ENCODE results near the gene ZMYND12. TPM values are rescaled to one million over a fixed set of nuclear protein-coding genes. Genes with fewer than 3 reads are reported as not detected.

Gene ZMYND12
- total RNA-seq, 8 experiments from 2014 or later, result 0.71 to 3.5 (median 1.5) TPM; not detected in 1

DNA sequence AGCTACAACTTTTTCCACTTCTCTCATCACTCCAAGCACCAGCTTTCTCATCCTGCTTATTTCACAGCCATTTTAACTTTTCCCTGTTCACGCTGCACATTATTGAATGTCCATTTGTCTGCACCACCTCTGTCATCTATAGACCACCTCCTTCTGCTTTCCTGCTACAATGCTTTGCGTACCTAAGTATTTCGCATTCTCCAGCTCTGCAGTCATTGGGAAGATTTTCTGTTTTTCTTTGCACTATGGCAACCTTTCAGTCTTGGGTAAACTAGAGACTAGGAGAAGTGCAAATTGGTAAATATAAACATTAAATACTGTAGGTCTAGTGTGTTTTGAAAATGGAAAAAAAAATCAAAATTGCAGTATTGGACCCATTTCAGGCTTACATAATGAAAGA is 8.1 kb upstream of the ZMYND12 start:
- ATAC-seq (replicated peaks in 6 of 8), result peak in 1 of 8 experiments; percentile 14
- Histone ChIP-seq H3K27ac (peak overlapping the region in 1 of 2 donors; percentile 50), H3K4me1 (replicated peaks in 1 of 2) (peaks cover 12 to 16% of the 10 kb centered on the region in 2 donors), H3K4me3 (peak overlapping the region; percentile 53 to 72 (median 63))
- WGBS, 10 experiments, result 33 to 83% (median 71%) methylated on average over 1 to 3 of the region's 3 CpGs; no CpG with 5 or more reads in 1 of the 10 experiments
- in situ Hi-C loops (cut with MboI; ENCODE audit: low pct_unique_long_range_greater_than_20kb in 2 of 9, low sequenced_read_pairs in 9 of 9, unreplicated experiment in 9 of 9), result no loop called here

GRCh38 chr1:42462828-42463763 is 7.3 kb upstream of the ZMYND12 start, which contains the start of gene CCDC30:
CCDC30 (plus strand) TSS chr1:42463286; CDS start chr1:42480552, 17,266 bp downstream.
- WGBS, 10 experiments, result 0 to 20% (median 3%) methylated on average over 2 to 48 of the region's 59 CpGs; no CpG with 5 or more reads in 1 of the 10 experiments
- in situ Hi-C loops (cut with MboI; ENCODE audit: low pct_unique_long_range_greater_than_20kb in 2 of 9, low sequenced_read_pairs in 9 of 9, unreplicated experiment in 9 of 9), result no loop called here
- Histone ChIP-seq H3K27ac (peak within 1 kb of the TSS; percentile 0 to 50), H3K4me1 (replicated peaks in 1 of 2) (peaks cover 12 to 16% of the 10 kb centered on the region in 2 donors), H3K4me3 (peak within 1 kb of the TSS; percentile 53 to 72 (median 63))
- ATAC-seq (replicated peaks in 6 of 8), result peak; percentile 98 to 100 (median 99)

DNA sequence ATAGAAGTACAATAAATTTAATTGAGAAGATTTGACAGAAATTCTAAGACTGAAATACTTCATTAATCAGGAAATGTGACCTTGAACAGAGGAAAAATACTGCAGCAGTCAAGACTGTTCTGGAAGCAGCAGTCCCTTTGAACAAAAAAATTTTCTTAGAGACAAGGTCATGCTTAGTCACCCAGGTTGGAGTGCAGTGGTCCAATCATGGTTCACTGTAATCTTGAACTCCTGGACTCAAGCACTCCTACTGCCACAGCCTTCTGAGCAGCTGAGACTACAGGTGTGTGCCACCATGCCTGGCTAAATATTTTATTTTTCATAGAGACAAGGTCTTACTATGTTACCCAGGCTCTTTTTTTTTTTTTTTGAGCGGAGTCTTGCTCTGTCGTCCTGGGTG is 5.4 kb upstream of the ZMYND12 start:
- Histone ChIP-seq H3K27ac (no peak overlapping the region), H3K4me1 (replicated peaks in 1 of 2) (peaks cover 17 to 23% of the 10 kb centered on the region in 2 donors), H3K4me3 (no peak overlapping the region)
- 83 to 100% (median 100%) methylated on average over 1 to 2 of the region's 2 CpGs; no CpG with 5 or more reads in 5 of the 10 experiments for WGBS, 10 experiments
- in situ Hi-C loops (cut with MboI; ENCODE audit: low pct_unique_long_range_greater_than_20kb in 2 of 9, low sequenced_read_pairs in 9 of 9, unreplicated experiment in 9 of 9), result no loop called here
- no peak for ATAC-seq (replicated peaks in 6 of 8)

GRCh38 chr1:42456754-42457089 is 900 bp upstream of the ZMYND12 start:
- in situ Hi-C loops (cut with MboI; ENCODE audit: low pct_unique_long_range_greater_than_20kb in 2 of 9, low sequenced_read_pairs in 9 of 9, unreplicated experiment in 9 of 9), result no loop called here
- H3K4me1 ChIP-seq (replicated peaks in 1 of 2), result peaks cover 10 to 13% of the 10 kb centered on the region in 2 donors
- peak overlapping the region; percentile 76 to 87 for H3K27ac ChIP-seq
- peak overlapping the region; percentile 54 to 82 (median 60) for H3K4me3 ChIP-seq
- ATAC-seq (replicated peaks in 6 of 8), result peak; percentile 55 to 81 (median 62)
- WGBS, 10 experiments, result 0 to 13% (median 0%) methylated on average over 2 to 10 of the region's 23 CpGs; no CpG with 5 or more reads in 4 of the 10 experiments

DNA sequence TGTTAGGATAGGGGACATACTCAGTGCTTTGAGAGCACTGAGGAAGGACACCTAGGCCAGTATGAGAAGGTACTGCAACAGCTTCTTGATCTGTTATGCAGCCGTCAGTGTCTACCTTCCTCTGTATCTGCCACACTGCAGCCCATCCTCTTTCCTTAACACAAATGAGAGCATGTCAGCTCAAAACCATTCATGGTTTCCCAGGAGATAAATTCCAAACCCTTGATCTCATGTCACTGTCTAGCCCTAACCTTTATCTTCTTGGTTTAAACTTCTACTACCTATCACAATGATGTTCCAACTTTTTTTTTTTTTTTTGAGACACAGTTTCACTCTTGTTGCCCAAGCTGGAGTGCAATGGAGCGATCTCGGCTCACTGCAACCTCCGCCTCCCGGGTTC is 1.4 kb downstream of the ZMYND12 start:
- H3K4me3 ChIP-seq, result no peak overlapping the region
- no peak for ATAC-seq (replicated peaks in 6 of 8)
- 83 to 100% (median 97%) methylated on average over 2 to 5 of the region's 5 CpGs; no CpG with 5 or more reads in 1 of the 10 experiments for WGBS, 10 experiments
- in situ Hi-C loops (cut with MboI; ENCODE audit: low pct_unique_long_range_greater_than_20kb in 2 of 9, low sequenced_read_pairs in 9 of 9, unreplicated experiment in 9 of 9), result no loop called here
- H3K27ac ChIP-seq, result no peak overlapping the region
- peaks cover 10 to 13% of the 10 kb centered on the region in 2 donors for H3K4me1 ChIP-seq (replicated peaks in 1 of 2)

GRCh38 chr1:42453386-42453785 is 2.4 kb downstream of the ZMYND12 start:
- in situ Hi-C loops (cut with MboI; ENCODE audit: low pct_unique_long_range_greater_than_20kb in 2 of 9, low sequenced_read_pairs in 9 of 9, unreplicated experiment in 9 of 9), result no loop called here
- 76 to 100% (median 87%) methylated on average over 1 to 4 of the region's 4 CpGs; no CpG with 5 or more reads in 1 of the 10 experiments for WGBS, 10 experiments
- Histone ChIP-seq H3K27ac (no peak overlapping the region), H3K4me1 (replicated peaks in 1 of 2) (peaks cover 10 to 13% of the 10 kb centered on the region in 2 donors), H3K4me3 (no peak overlapping the region)
- ATAC-seq (replicated peaks in 6 of 8), result no peak

DNA sequence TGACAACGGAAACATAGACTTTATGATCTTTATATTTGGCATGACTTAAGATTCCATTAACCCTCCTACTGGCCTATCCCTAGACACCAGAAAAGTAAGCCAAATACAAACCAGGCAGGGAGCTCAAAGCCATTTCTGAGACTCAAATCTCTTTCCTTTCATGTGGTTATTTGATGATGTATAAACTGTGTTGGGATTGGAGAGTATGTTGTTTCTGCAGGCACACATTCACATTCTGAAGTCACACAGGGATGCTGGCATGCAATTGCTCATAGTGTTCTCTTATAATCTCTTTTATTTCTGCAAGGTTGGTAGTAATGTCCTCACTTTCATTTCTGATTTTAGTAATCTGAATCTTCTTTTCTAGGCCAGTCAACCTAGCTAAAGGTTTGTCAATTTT is 5.8 kb downstream of the ZMYND12 start:
- in situ Hi-C loops (cut with MboI; ENCODE audit: low pct_unique_long_range_greater_than_20kb in 2 of 9, low sequenced_read_pairs in 9 of 9, unreplicated experiment in 9 of 9), result no loop called here
- no peak for ATAC-seq (replicated peaks in 6 of 8)
- Histone ChIP-seq H3K4me1 (replicated peaks in 1 of 2) (no peaks in the 10 kb centered on the region), H3K27ac (no peak overlapping the region), H3K4me3 (no peak overlapping the region)
- 0 to 83% (median 67%) methylated on average over 1 of the region's 1 CpG; no CpG with 5 or more reads in 7 of the 10 experiments for WGBS, 10 experiments

GRCh38 chr1:42449256-42449655 is 6.6 kb downstream of the ZMYND12 start:
- Histone ChIP-seq H3K4me1 (replicated peaks in 1 of 2) (no peaks in the 10 kb centered on the region), H3K27ac (no peak overlapping the region), H3K4me3 (no peak overlapping the region)
- no peak for ATAC-seq (replicated peaks in 6 of 8)
- in situ Hi-C loops (cut with MboI; ENCODE audit: low pct_unique_long_range_greater_than_20kb in 2 of 9, low sequenced_read_pairs in 9 of 9, unreplicated experiment in 9 of 9), result loop anchor here in 1 of 9 experiments (25.0 kb wide), 1 partner anchor 112 kb away; the partner anchor contains the start of gene FOXJ3

- Histone ChIP-seq H3K27ac (no peak overlapping the region), H3K4me1 (replicated peaks in 1 of 2) (no peaks in the 10 kb centered on the region), H3K4me3 (no peak overlapping the region)
- 0 to 100% (median 31%) methylated on average over 1 to 2 of the region's 2 CpGs; no CpG with 5 or more reads in 1 of the 10 experiments for WGBS, 10 experiments
- ATAC-seq (replicated peaks in 6 of 8), result no peak
- in situ Hi-C loops (cut with MboI; ENCODE audit: low pct_unique_long_range_greater_than_20kb in 2 of 9, low sequenced_read_pairs in 9 of 9, unreplicated experiment in 9 of 9), result loop anchor here in 1 of 9 experiments (25.0 kb wide), 1 partner anchor 105 kb away; the partner anchor contains the start of gene FOXJ3
These were observed 13.2 kb downstream of the ZMYND12 start for GRCh38 chr1:42442662-42443061.

DNA sequence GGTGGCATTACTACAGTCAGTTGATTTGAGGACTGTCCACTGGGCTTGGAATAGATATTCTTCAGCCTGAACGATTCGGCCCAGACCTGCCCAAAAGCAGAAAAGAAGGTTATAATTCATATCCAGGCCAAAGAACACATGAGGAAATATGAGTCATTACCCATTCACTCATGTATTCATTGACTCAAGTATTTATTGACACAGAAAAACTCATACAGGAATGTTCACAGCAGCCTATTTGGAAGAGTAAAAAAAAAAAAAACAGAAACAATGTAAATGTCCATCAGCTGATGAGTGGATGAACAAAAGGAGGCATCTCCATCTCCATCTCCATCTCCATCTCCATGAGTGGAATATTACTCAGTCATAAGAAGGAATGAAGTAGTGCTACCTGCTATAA is 15.9 kb downstream of the ZMYND12 start:
- Histone ChIP-seq H3K4me1 (replicated peaks in 1 of 2) (no peaks in the 10 kb centered on the region), H3K27ac (no peak overlapping the region), H3K4me3 (no peak overlapping the region)
- ATAC-seq (replicated peaks in 6 of 8), result peak in 2 of 8 experiments; percentile 32 to 61
- in situ Hi-C loops (cut with MboI; ENCODE audit: low pct_unique_long_range_greater_than_20kb in 2 of 9, low sequenced_read_pairs in 9 of 9, unreplicated experiment in 9 of 9), result loop anchor here in 1 of 9 experiments (25.0 kb wide), 1 partner anchor 103 kb away; the partner anchor contains the start of gene FOXJ3
- 28 to 92% (median 52%) methylated on average over 2 of the region's 2 CpGs; no CpG with 5 or more reads in 3 of the 10 experiments for WGBS, 10 experiments

DNA sequence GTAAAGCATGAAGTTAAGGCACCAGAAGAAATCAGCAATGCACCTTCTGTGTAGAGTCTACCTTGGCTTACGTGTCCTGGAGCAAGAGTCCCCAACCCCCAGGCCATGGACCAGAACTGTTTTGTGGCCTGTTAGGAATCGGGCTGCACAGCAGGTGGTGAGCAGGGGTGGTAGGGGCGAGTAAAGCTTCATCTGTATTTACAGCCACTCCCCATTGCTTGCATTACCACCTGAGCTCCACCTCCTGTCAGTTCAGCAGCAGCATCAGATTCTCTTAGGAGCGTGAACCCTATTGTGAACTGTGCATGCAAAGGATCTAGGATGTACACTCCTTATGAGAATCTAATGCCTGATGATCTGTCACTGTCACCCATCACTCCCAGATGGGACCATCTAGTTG is 21.5 kb downstream of the ZMYND12 start:
- in situ Hi-C loops (cut with MboI; ENCODE audit: low pct_unique_long_range_greater_than_20kb in 2 of 9, low sequenced_read_pairs in 9 of 9, unreplicated experiment in 9 of 9), result loop anchor here in 1 of 9 experiments (25.0 kb wide), 1 partner anchor 97 kb away; the partner anchor contains the start of gene FOXJ3
- H3K4me1 ChIP-seq (replicated peaks in 1 of 2), result peaks cover 5 to 21% of the 10 kb centered on the region in 2 donors
- WGBS, 10 experiments, result 45 to 88% (median 79%) methylated on average over 1 to 4 of the region's 4 CpGs; no CpG with 5 or more reads in 4 of the 10 experiments
- H3K27ac ChIP-seq, result no peak overlapping the region
- no peak overlapping the region for H3K4me3 ChIP-seq
- ATAC-seq (replicated peaks in 6 of 8), result no peak

DNA sequence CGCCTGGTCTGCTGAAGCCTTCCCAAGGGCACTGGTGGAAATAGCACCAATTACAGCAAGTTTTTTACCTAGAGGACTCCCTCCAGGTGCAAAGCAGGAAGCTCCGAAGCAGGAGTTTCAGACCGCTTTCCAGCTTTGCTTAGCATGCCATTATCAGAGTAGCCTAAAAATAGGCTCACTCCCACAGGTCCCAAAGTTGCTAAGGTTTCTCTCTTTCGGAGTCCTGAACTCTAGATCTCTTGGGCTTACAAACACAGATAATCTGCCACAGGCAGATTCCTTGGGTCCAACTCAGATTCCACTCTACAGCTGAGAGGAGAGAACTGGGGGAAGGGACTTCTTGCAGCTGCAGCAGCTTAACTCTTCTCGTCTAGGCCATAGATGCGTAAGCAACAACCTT is 22.5 kb downstream of the ZMYND12 start:
- Histone ChIP-seq H3K27ac (no peak overlapping the region), H3K4me1 (replicated peaks in 1 of 2) (peaks cover 5 to 25% of the 10 kb centered on the region in 2 donors), H3K4me3 (no peak overlapping the region)
- no peak for ATAC-seq (replicated peaks in 6 of 8)
- 56 to 88% (median 85%) methylated on average over 1 to 6 of the region's 6 CpGs; no CpG with 5 or more reads in 2 of the 10 experiments for WGBS, 10 experiments
- in situ Hi-C loops (cut with MboI; ENCODE audit: low pct_unique_long_range_greater_than_20kb in 2 of 9, low sequenced_read_pairs in 9 of 9, unreplicated experiment in 9 of 9), result loop anchor here in 1 of 9 experiments (25.0 kb wide), 1 partner anchor 96 kb away; the partner anchor contains the start of gene FOXJ3

DNA sequence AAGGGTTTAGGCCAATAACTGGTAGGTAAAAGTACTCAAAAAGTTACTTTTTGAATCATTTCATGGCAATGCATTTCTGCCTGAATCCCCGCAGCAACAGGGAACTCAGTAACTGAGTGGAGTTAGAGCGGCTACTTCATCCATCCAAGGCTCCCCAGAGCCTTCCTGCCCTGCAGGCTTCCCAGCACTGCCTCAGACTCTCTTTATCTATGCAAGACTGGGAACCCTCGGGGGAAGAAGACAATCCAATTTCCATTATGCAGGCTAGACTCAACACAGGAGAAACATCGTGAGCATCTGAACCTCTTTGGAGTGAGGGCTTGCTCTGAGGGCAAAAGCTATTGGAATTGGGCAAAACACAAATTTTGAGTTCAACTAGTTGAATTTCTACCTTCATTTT is 23.1 kb downstream of the ZMYND12 start:
- Histone ChIP-seq H3K4me1 (replicated peaks in 1 of 2) (peaks cover 5 to 25% of the 10 kb centered on the region in 2 donors), H3K27ac (no peak overlapping the region), H3K4me3 (no peak overlapping the region)
- WGBS, 10 experiments, result 60 to 100% (median 87%) methylated on average over 1 to 4 of the region's 4 CpGs; no CpG with 5 or more reads in 4 of the 10 experiments
- no peak for ATAC-seq (replicated peaks in 6 of 8)
- in situ Hi-C loops (cut with MboI; ENCODE audit: low pct_unique_long_range_greater_than_20kb in 2 of 9, low sequenced_read_pairs in 9 of 9, unreplicated experiment in 9 of 9), result loop anchor here in 1 of 9 experiments (25.0 kb wide), 1 partner anchor 95 kb away; the partner anchor contains the start of gene FOXJ3

All from motor neuron (in vitro differentiated cells).